ENCODE measurements around the gene CPEB3.

DNA sequence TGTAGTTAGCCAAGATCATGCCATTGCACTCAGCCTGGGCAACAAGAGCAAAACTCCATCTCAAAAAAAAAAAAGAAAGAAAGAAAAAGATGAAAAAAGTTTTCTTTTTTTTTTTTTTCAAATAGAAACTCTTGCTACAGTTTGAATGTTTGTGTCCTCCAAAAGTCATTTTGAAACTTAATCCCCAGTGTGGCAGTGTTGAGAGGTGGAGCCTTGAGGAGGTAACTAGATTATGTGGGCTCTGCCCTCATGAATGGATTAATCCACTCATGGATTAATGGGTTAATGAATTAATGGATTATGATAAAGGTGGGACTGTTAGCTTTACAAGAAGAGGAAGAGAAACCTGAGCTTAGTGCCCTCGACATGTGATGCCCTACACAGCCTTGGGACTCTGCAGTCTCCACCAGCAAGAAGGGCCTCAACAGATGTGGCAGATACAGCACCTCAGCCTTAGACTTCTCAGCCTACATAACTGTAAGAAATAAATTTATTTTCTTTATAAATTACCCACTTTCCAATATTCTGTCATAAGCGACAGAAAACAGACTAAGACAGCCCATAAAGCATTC is 25.1 kb downstream of the CPEB3 start:
- TF ChIP-seq HMGXB4 (CRISPR knock-in tag; IDR thresholded peaks at IDR 0.05; ENCODE audit: borderline replicate concordance) (no peak), MAZ (IDR thresholded peaks at IDR 0.05; ENCODE audit: borderline replicate concordance, low read depth, low read length) (no peak), KDM5A (IDR thresholded peaks at IDR 0.05) (no peak)
- TF ChIP-seq, protein P1, sequence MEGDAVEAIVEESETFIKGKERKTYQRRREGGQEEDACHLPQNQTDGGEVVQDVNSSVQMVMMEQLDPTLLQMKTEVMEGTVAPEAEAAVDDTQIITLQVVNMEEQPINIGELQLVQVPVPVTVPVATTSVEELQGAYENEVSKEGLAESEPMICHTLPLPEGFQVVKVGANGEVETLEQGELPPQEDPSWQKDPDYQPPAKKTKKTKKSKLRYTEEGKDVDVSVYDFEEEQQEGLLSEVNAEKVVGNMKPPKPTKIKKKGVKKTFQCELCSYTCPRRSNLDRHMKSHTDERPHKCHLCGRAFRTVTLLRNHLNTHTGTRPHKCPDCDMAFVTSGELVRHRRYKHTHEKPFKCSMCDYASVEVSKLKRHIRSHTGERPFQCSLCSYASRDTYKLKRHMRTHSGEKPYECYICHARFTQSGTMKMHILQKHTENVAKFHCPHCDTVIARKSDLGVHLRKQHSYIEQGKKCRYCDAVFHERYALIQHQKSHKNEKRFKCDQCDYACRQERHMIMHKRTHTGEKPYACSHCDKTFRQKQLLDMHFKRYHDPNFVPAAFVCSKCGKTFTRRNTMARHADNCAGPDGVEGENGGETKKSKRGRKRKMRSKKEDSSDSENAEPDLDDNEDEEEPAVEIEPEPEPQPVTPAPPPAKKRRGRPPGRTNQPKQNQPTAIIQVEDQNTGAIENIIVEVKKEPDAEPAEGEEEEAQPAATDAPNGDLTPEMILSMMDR (IDR thresholded peaks at IDR 0.05) = no peak
